Endothelial cell (in vitro differentiated cells): ENCODE results near the gene SPIRE1. TPM values are rescaled to one million over a fixed set of nuclear protein-coding genes. Genes with fewer than 3 reads are reported as not detected.
"Not testable (repeated sequence)": the region's sequence is repeated elsewhere in the genome, so short reads cannot be mapped to it uniquely, and the experiment has no call there.

Experiments
- DNase-seq: peaks from one replicate; pipeline ENCODE4 v3.0.0; 2021; ENCODE audit warnings: low spot score
- H3K27ac Mint-ChIP-seq: one replicate; pipeline ENCODE4 v1.8.0; 2021; ENCODE audit warnings: mixed read lengths, inconsistent platforms; ENCODE audit not compliant: unreplicated experiment
- H3K27me3 Mint-ChIP-seq: one replicate; pipeline ENCODE4 v1.8.0; 2021; ENCODE audit warnings: mild to moderate bottlenecking, moderate library complexity, mixed read lengths, inconsistent platforms; ENCODE audit not compliant: unreplicated experiment
- H3K36me3 Mint-ChIP-seq: one replicate; pipeline ENCODE4 v1.8.0; 2021; ENCODE audit warnings: mild to moderate bottlenecking, low read depth, mixed read lengths, inconsistent platforms; ENCODE audit not compliant: unreplicated experiment
- H3K4me1 Mint-ChIP-seq: one replicate; pipeline ENCODE4 v1.8.0; 2021; ENCODE audit warnings: mild to moderate bottlenecking, mixed read lengths, inconsistent platforms; ENCODE audit not compliant: unreplicated experiment
- H3K4me3 Mint-ChIP-seq: one replicate; pipeline ENCODE4 v1.8.0; 2021; ENCODE audit warnings: mild to moderate bottlenecking, mixed read lengths, inconsistent platforms; ENCODE audit not compliant: unreplicated experiment
- H3K9me3 Mint-ChIP-seq: one replicate; pipeline ENCODE4 v1.8.0; 2021; ENCODE audit warnings: mixed read lengths, inconsistent platforms; ENCODE audit not compliant: unreplicated experiment
- total RNA-seq: library from RNA; stranded (reverse); fragmentation: NEBNext Ultra II Directional; extraction: Animal tissue kit (Norgen Biotek cat#: 25700); gene quantifications from one replicate; pipeline ENCODE4 v1.2.1, GENCODE V29; 2021; ENCODE audit not compliant: unreplicated experiment
- TF ChIP-seq, protein P1 (sequence below): fragments of 200-600 bp; sonication (generic); IDR thresholded peaks from one replicate; pipeline ENCODE4 v1.5.0; 2021; ENCODE audit warnings: antibody characterized with exemption; ENCODE audit not compliant: unreplicated experiment

The SPIRE1 gene
- total RNA-seq, 1 donor from 2014 or later, result 31.3 TPM

DNA sequence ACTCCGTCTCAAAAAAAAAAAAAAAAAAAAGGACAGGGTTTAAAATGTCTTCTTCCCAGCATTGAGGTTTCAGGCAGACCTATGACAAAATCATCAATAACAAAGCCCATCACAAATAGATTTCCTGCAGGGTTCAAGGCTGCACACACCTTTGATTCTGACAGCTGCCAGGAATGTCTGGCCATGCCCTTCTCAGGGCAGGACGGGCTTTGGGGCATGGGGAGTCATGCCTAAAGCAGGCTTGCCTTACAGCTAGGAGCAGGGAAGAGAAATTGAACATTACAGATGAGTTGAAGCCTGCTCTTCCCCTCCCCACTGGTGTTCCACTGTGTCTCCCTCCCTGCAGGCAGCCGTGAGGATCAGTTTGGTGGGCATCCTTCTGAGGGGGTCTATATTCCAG is 246.5 kb downstream of the SPIRE1 start:
- DNase-seq, result no peak
- Mint-ChIP-seq H3K4me1 (peaks cover 16% of the 10 kb centered on the region), H3K9me3 (no peaks in the 10 kb centered on the region), H3K36me3 (no peaks in the 10 kb centered on the region), H3K27me3 (peaks cover 3% of the 10 kb centered on the region), H3K4me3 (no peak overlapping the region), H3K27ac (no peak overlapping the region)
- TF ChIP-seq, protein P1, sequence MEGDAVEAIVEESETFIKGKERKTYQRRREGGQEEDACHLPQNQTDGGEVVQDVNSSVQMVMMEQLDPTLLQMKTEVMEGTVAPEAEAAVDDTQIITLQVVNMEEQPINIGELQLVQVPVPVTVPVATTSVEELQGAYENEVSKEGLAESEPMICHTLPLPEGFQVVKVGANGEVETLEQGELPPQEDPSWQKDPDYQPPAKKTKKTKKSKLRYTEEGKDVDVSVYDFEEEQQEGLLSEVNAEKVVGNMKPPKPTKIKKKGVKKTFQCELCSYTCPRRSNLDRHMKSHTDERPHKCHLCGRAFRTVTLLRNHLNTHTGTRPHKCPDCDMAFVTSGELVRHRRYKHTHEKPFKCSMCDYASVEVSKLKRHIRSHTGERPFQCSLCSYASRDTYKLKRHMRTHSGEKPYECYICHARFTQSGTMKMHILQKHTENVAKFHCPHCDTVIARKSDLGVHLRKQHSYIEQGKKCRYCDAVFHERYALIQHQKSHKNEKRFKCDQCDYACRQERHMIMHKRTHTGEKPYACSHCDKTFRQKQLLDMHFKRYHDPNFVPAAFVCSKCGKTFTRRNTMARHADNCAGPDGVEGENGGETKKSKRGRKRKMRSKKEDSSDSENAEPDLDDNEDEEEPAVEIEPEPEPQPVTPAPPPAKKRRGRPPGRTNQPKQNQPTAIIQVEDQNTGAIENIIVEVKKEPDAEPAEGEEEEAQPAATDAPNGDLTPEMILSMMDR, result no peak

DNA sequence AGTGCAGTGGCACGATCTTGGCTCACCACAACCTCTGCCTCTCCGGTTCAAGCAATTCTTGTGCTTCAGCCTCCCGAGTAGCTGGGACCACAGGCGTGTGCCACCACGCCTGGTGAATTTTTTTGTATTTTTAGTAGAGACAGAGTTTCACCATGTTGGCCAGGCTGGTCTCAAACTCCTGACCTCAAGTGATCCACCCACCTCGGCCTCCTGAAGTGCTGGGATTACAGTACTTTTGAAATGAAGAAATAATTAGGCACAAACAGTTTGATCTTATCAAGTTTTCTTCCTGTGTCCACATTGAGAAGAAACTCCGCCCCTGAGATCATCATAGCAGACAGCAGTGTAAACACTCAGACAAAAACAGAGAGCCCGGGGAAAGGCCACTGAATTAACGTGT is 247.2 kb downstream of the SPIRE1 start:
- DNase-seq, H3K9me3 Mint-ChIP-seq, H3K27ac Mint-ChIP-seq, H3K27me3 Mint-ChIP-seq, H3K4me3 Mint-ChIP-seq, H3K36me3 Mint-ChIP-seq: not testable (repeated sequence)
- H3K4me1 Mint-ChIP-seq, result peaks cover 10% of the 10 kb centered on the region

DNA sequence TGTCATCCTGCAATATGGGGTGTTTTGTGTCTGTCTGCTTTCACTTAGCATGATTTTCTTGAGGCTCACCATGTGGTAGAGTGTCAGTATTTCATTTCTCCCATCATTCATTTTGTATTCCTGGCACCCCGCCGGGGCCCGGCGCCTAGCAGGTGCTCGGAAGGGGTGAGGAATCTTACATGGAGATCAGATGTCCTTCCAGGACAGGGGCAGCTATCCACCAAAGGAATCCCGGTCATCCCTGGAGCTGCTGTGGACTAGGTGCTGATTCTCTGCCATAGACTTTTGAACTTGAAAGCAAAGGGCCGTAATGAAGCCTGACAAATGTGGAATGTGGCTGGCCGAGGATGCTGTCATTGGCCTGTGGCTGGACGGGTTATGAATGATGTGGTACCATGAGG is 247.8 kb downstream of the SPIRE1 start:
- Mint-ChIP-seq H3K4me3 (no peak overlapping the region), H3K27me3 (peaks cover 3% of the 10 kb centered on the region), H3K36me3 (no peaks in the 10 kb centered on the region), H3K9me3 (no peaks in the 10 kb centered on the region), H3K27ac (no peak overlapping the region), H3K4me1 (peaks cover 6% of the 10 kb centered on the region)
- DNase-seq, result no peak
- TF ChIP-seq, protein P1, result no peak

DNA sequence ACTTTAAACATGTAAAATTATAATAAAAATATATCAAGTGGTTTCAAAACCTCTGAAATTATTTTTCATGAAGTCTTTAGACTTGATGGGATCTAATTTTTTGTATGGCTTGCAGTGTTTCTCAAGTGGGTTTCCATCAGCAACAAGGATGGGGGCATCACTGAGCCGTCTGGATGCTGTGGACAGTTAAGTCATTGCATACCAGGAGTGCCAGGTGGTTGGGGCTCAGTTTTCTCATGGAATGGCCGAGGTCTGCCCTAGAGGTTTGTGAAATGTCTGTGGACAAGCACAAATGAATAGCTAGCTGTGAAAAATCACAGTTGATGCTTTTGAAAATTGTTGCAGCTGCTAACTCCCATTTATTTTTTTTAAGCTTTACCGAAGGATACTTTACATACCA is 248.4 kb downstream of the SPIRE1 start:
- TF ChIP-seq, protein P1, result no peak
- Mint-ChIP-seq H3K4me1 (peaks cover 6% of the 10 kb centered on the region), H3K9me3 (no peaks in the 10 kb centered on the region), H3K27me3 (peaks cover 3% of the 10 kb centered on the region), H3K36me3 (no peaks in the 10 kb centered on the region), H3K4me3 (no peak overlapping the region), H3K27ac (no peak overlapping the region)
- no peak for DNase-seq

DNA sequence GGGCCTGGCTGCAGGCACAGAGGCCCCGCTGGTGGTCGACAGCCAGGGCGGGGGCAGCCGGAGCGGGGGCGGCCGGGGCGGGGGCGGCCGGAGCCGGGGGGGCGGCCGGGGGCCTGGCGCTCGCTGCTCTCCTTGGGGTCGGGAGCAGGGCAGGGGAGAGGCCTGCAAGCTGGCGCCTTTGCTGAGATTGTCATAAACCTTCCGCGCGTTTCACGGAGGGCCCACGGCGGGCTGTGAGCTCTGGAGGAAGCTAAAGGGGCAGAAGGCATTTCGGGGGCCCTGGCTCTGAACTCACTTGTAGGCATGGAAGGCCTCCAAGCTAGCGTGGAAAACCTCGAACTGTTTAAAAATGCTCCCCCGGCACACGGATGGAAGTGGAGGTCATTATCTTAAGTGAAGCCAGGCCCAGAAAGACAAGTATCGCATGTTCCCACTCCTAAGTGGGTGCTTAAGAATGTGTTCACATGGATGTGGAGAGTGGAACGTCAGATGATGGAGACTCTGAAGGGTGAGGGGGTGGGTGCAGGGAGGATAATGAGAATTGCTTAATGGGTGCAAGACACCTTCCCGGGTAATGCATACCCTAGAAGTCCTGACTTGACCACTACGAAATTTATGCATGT is 249.5 kb downstream of the SPIRE1 start:
- H3K27me3 Mint-ChIP-seq, result peaks cover 3% of the 10 kb centered on the region
- TF ChIP-seq, protein P1, result no peak
- peak overlapping the region; percentile 89 for H3K4me3 Mint-ChIP-seq
- H3K27ac Mint-ChIP-seq, result no peak overlapping the region
- peaks cover 6% of the 10 kb centered on the region for H3K4me1 Mint-ChIP-seq
- H3K36me3 Mint-ChIP-seq, result no peaks in the 10 kb centered on the region
- DNase-seq, result no peak
- no peaks in the 10 kb centered on the region for H3K9me3 Mint-ChIP-seq
